IPS-18a (cell line): ENCODE results near the gene AMBRA1.

ENCODE experiments used
- H3K27ac ChIP-seq: one replicate; pipeline ENCODE4 v1.5.1; 2013; ENCODE audit warnings: low read length
- H3K27me3 ChIP-seq: one replicate; pipeline ENCODE4 v1.6.1; 2013; ENCODE audit warnings: mild to moderate bottlenecking, low read length; ENCODE audit not compliant: control insufficient read depth, insufficient read depth
- H3K36me3 ChIP-seq: one replicate; pipeline ENCODE4 v1.6.1; 2013; ENCODE audit warnings: low read depth, low read length; ENCODE audit not compliant: control insufficient read depth
- H3K4me1 ChIP-seq: one replicate; pipeline ENCODE4 v1.6.1; 2013; ENCODE audit warnings: low read depth, low read length; ENCODE audit not compliant: control insufficient read depth
- H3K4me3 ChIP-seq: one replicate; pipeline ENCODE4 v1.5.1; 2013; ENCODE audit warnings: low read length
- H3K9ac ChIP-seq: one replicate; pipeline ENCODE4 v1.6.1; 2013; ENCODE audit warnings: mild to moderate bottlenecking, low read length, moderate library complexity
- H3K9me3 ChIP-seq: one replicate; pipeline ENCODE4 v1.6.1; 2013; ENCODE audit warnings: low read depth, low read length; ENCODE audit not compliant: control insufficient read depth

The AMBRA1 gene

DNA sequence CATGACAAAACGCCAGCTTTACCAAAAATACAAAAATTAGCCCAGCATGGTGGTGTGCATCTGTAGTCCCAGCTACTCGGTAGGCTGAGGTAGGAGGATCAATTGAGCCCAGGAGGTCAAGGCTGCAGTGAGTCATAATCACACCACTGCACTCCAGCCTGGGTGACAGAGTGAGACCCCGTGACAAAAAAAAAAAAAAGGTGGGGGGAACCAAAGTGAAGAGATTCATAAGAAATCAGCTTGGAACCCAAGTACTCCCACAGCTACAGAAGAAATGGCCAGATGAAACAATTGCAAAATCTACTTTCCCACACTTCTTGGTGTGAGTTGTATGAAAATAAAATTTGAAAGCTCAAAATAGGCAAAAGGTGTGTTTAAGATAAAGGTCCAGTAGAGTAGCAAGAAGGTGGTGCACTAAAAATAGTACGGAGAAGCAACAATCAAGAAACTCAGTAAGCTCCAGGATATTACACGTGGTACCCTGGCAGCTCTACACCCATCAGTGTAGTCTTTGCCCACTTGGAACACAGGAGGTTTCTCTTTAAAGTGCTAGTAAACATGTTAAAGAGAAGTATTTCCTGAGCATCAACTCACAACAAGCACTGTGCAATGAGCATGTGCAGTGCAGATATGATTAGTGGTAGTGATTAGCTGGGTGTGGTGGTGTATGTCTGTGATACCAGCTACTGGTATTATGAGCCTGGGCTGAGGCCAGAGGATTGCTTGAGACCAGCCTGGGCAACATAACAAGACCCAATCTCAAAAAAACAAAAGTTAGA lies 17.9 kb upstream of the AMBRA1 start:
- H3K4me3 ChIP-seq, result no peak overlapping the region
- H3K27me3 ChIP-seq, result no peaks in the 10 kb centered on the region
- peaks cover 4% of the 10 kb centered on the region for H3K4me1 ChIP-seq
- H3K9ac ChIP-seq, result no peak overlapping the region
- no peaks in the 10 kb centered on the region for H3K36me3 ChIP-seq
- no peak overlapping the region for H3K27ac ChIP-seq
- no peaks in the 10 kb centered on the region for H3K9me3 ChIP-seq

GRCh38 chr11:46609386-46609785 lies 15.6 kb upstream of the AMBRA1 start:
- Histone ChIP-seq H3K9ac (no peak overlapping the region), H3K4me1 (no peaks in the 10 kb centered on the region), H3K27me3 (no peaks in the 10 kb centered on the region), H3K27ac (no peak overlapping the region), H3K4me3 (no peak overlapping the region), H3K9me3 (no peaks in the 10 kb centered on the region), H3K36me3 (no peaks in the 10 kb centered on the region)

- H3K9me3 ChIP-seq, result no peaks in the 10 kb centered on the region
- no peak overlapping the region for H3K4me3 ChIP-seq
- H3K9ac ChIP-seq, result no peak overlapping the region
- no peaks in the 10 kb centered on the region for H3K36me3 ChIP-seq
- H3K27ac ChIP-seq, result no peak overlapping the region
- H3K4me1 ChIP-seq, result no peaks in the 10 kb centered on the region
- no peaks in the 10 kb centered on the region for H3K27me3 ChIP-seq
These were observed 13.7 kb upstream of the AMBRA1 start for GRCh38 chr11:46607516-46607915.

DNA sequence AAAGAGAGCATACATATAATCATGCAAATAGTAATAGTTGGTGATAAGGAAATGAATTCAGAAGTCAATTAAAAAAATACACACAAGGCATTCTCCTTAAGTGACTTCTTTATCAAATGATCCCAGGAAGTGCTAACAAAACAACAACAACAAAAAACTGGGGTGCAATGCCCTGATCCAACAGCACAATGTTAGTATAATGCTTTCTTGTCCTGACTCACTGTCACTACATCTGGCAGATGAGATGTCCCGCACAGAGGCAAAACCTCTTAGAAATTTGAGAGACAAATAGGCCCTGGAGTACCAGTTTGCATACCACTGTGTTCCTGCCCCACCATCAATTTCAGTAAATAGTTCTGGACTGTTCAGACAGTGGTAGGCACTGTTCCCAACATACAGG lies 11.0 kb upstream of the AMBRA1 start:
- Histone ChIP-seq H3K9ac (no peak overlapping the region), H3K4me1 (no peaks in the 10 kb centered on the region), H3K36me3 (no peaks in the 10 kb centered on the region)

GRCh38 chr11:46603704-46604308 lies 10.0 kb upstream of the AMBRA1 start:
- no peak overlapping the region for H3K27ac ChIP-seq
- no peaks in the 10 kb centered on the region for H3K36me3 ChIP-seq
- no peak overlapping the region for H3K4me3 ChIP-seq
- no peaks in the 10 kb centered on the region for H3K4me1 ChIP-seq
- no peak overlapping the region for H3K9ac ChIP-seq
- H3K27me3 ChIP-seq, result no peaks in the 10 kb centered on the region
- no peaks in the 10 kb centered on the region for H3K9me3 ChIP-seq

More for the DNA sequence above, 11.0 kb upstream of the AMBRA1 start:
- no peak overlapping the region for H3K4me3 ChIP-seq
- no peaks in the 10 kb centered on the region for H3K9me3 ChIP-seq
- no peak overlapping the region for H3K27ac ChIP-seq
- no peaks in the 10 kb centered on the region for H3K27me3 ChIP-seq

DNA sequence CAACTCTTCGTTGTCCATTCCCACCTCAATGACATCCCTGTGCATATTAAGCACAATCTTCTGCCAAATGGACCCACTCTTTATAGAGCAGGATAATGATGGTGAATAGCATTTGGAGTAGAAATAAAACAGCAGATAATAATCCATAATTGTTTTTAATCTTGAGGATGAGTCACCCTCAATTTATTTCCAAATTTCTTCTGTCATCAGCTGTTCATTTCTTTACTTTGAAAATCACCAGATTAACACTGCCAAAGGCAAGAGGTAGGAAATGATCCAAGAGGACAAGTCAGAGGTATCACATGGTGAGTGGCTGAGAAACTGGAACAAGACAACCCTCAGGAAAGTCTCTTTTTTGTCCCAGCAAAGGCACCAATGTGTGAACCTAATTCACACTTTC lies 7.3 kb upstream of the AMBRA1 start:
- H3K4me3 ChIP-seq, result no peak overlapping the region
- no peaks in the 10 kb centered on the region for H3K9me3 ChIP-seq
- no peak overlapping the region for H3K27ac ChIP-seq
- H3K9ac ChIP-seq, result no peak overlapping the region
- no peaks in the 10 kb centered on the region for H3K36me3 ChIP-seq
- no peaks in the 10 kb centered on the region for H3K27me3 ChIP-seq
- H3K4me1 ChIP-seq, result no peaks in the 10 kb centered on the region

DNA sequence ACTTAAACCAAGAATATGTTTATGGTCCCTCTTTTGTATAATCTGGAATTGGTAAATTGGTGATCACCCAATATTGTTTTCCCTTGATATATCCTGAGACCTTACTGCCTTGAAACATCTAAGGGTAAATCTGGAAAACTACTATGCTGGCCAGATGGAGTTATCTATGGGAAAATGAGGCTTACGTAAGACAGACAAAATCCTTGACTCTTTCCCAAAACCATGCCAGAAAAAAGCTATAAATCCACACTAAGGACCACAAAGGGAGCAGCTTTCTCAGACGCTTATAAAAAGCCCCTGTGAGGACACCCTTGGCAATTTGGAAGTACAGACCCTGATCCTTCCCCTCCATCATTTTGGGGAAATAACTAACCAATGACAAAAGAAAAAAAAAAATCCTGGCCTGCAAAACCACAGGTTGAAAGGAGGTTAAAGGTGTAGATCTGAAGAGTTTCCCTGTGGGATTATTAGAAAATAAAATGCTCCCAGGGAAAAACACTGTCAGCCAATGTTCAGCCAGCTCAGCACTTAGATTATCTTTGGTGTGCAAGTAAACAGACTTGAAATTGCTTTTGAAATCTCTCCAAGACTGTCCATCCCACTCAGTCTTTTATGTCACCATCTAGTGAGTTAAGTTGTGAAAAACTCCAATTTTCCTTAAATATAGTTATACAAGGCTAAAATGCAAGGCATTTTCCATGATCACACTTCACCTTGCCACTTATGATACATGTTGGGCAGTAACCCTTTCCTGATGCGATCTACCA lies 6.6 kb upstream of the AMBRA1 start:
- H3K27me3 ChIP-seq, result no peaks in the 10 kb centered on the region
- no peak overlapping the region for H3K4me3 ChIP-seq
- no peak overlapping the region for H3K27ac ChIP-seq
- H3K4me1 ChIP-seq, result no peaks in the 10 kb centered on the region
- H3K9ac ChIP-seq, result no peak overlapping the region
- H3K9me3 ChIP-seq, result no peaks in the 10 kb centered on the region
- no peaks in the 10 kb centered on the region for H3K36me3 ChIP-seq

GRCh38 chr11:46599340-46600193 lies 5.7 kb upstream of the AMBRA1 start:
- Histone ChIP-seq H3K9ac (no peak overlapping the region), H3K27me3 (no peaks in the 10 kb centered on the region), H3K4me3 (no peak overlapping the region), H3K9me3 (no peaks in the 10 kb centered on the region), H3K27ac (no peak overlapping the region), H3K36me3 (no peaks in the 10 kb centered on the region), H3K4me1 (no peaks in the 10 kb centered on the region)

- no peaks in the 10 kb centered on the region for H3K9me3 ChIP-seq
- peaks cover 9% of the 10 kb centered on the region for H3K4me1 ChIP-seq
- no peak overlapping the region for H3K4me3 ChIP-seq
- no peaks in the 10 kb centered on the region for H3K27me3 ChIP-seq
- H3K36me3 ChIP-seq, result no peaks in the 10 kb centered on the region
- no peak overlapping the region for H3K9ac ChIP-seq
- no peak overlapping the region for H3K27ac ChIP-seq
These were observed 3.9 kb upstream of the AMBRA1 start for GRCh38 chr11:46597609-46598219.

GRCh38 chr11:46597155-46597554 lies 3.3 kb upstream of the AMBRA1 start:
- H3K4me1 ChIP-seq, result peaks cover 10% of the 10 kb centered on the region
- H3K27me3 ChIP-seq, result no peaks in the 10 kb centered on the region
- H3K9ac ChIP-seq, result no peak overlapping the region
- H3K27ac ChIP-seq, result no peak overlapping the region
- H3K4me3 ChIP-seq, result no peak overlapping the region
- no peaks in the 10 kb centered on the region for H3K36me3 ChIP-seq
- no peaks in the 10 kb centered on the region for H3K9me3 ChIP-seq

GRCh38 chr11:46594785-46595184 lies 962 bp upstream of the AMBRA1 start:
- H3K4me3 ChIP-seq, result no peak overlapping the region
- no peaks in the 10 kb centered on the region for H3K9me3 ChIP-seq
- no peaks in the 10 kb centered on the region for H3K27me3 ChIP-seq
- no peak overlapping the region for H3K27ac ChIP-seq
- H3K36me3 ChIP-seq, result no peaks in the 10 kb centered on the region
- H3K9ac ChIP-seq, result no peak overlapping the region
- H3K4me1 ChIP-seq, result peaks cover 10% of the 10 kb centered on the region
